HG03108 (cell line): ENCODE results near the gene C2orf76.
"Not testable (repeated sequence)": the region's sequence is repeated elsewhere in the genome, so short reads cannot be mapped to it uniquely, and the experiment has no call there.

Experiments used
- ATAC-seq: cut with Tn5 transposase; IDR thresholded peaks from one replicate; pipeline ENCODE4 v1.9.1; 2021; ENCODE audit warnings: moderate library complexity; ENCODE audit not compliant: unreplicated experiment

The C2orf76 gene

GRCh38 chr2:119366649-119367471, at the start of gene C2orf76, which contains the start of gene DBI:
Gene C2orf76, minus strand, starts transcription at chr2:119366834. Its CDS starts 26,875 bp downstream, at chr2:119339959.
Gene DBI, plus strand, starts transcription at chr2:119366977. Its CDS starts 75 bp downstream, at chr2:119367052.
- ATAC-seq = peak; percentile 96

- ATAC-seq = no peak
Observed at GRCh38 chr2:119415630-119416029, 49.0 kb upstream of the C2orf76 start.

GRCh38 chr2:119414894-119415293, 48.3 kb upstream of the C2orf76 start:
- ATAC-seq = no peak

GRCh38 chr2:119409506-119409905, 42.9 kb upstream of the C2orf76 start:
- ATAC-seq = no peak

- ATAC-seq = no peak
Observed at GRCh38 chr2:119408221-119408619, 41.6 kb upstream of the C2orf76 start.

- no peak for ATAC-seq
Observed at GRCh38 chr2:119407430-119408220, 41.0 kb upstream of the C2orf76 start.

GRCh38 chr2:119405151-119405550, 38.5 kb upstream of the C2orf76 start:
- ATAC-seq = no peak

- not testable (repeated sequence) for ATAC-seq
Observed at GRCh38 chr2:119403618-119404017, 37.0 kb upstream of the C2orf76 start.

GRCh38 chr2:119402645-119403560, 36.3 kb upstream of the C2orf76 start:
- no peak for ATAC-seq

- no peak for ATAC-seq
Observed at GRCh38 chr2:119402106-119402505, 35.5 kb upstream of the C2orf76 start.

GRCh38 chr2:119397196-119397595, 30.6 kb upstream of the C2orf76 start:
- no peak for ATAC-seq

GRCh38 chr2:119393971-119394748, 27.5 kb upstream of the C2orf76 start:
- ATAC-seq = no peak

GRCh38 chr2:119389615-119390306, 23.1 kb upstream of the C2orf76 start:
- ATAC-seq = no peak

GRCh38 chr2:119387381-119388129, 20.9 kb upstream of the C2orf76 start:
- peak; percentile 73 for ATAC-seq

GRCh38 chr2:119385466-119385865, 18.8 kb upstream of the C2orf76 start:
- no peak for ATAC-seq

GRCh38 chr2:119384971-119385370, 18.3 kb upstream of the C2orf76 start:
- ATAC-seq = no peak

GRCh38 chr2:119383410-119384140, 16.9 kb upstream of the C2orf76 start:
- ATAC-seq = no peak

- no peak for ATAC-seq
Observed at GRCh38 chr2:119378566-119378965, 11.9 kb upstream of the C2orf76 start.
